CD4-positive, alpha-beta T cell treated with Interleukin-4 for 4 hours (primary cell): ENCODE measurements around the gene NOPCHAP1.

Source experiments
- DNase-seq: peaks from one replicate; pipeline ENCODE4 v3.0.0-alpha.2; 2020

Gene NOPCHAP1

DNA sequence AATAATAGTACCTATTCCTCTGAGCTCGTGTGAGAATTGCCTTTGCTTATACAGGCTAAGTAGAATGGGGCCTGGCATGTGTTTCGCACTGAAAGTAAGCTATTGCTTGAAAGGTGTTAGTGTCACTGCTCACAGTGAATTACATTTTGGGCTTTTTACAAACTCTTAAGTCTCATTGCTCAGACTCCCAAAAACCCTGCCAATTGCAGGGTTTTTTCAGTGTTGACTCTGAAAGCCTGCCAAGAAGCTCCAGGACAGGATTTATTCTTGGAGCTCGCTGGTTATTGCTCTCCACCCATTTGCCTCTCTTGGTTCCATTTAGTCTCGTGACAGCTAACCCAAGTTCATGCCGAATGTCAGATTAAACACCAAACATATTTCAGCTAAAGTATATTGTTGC lies 39.8 kb downstream of the NOPCHAP1 start:
- no peak for DNase-seq

DNA sequence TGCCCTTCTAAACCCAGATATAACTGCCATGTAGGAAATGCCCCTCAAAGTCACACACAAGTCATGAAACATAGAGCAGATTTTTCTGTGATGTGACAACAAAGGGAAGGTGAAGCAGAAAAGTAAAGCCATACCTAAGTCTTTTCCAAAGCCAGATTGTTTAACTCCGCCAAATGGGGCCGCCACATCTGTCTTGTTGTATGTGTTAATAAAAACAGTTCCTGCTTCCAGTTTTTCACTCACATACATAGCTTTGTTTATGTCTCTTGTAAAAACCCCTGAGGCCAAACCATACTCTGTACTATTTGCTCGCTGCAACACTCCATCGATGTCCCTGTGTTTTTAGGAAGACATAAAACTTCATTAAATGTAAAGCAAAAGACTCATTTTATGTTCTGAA lies 40.3 kb downstream of the NOPCHAP1 start:
- no peak for DNase-seq

DNA sequence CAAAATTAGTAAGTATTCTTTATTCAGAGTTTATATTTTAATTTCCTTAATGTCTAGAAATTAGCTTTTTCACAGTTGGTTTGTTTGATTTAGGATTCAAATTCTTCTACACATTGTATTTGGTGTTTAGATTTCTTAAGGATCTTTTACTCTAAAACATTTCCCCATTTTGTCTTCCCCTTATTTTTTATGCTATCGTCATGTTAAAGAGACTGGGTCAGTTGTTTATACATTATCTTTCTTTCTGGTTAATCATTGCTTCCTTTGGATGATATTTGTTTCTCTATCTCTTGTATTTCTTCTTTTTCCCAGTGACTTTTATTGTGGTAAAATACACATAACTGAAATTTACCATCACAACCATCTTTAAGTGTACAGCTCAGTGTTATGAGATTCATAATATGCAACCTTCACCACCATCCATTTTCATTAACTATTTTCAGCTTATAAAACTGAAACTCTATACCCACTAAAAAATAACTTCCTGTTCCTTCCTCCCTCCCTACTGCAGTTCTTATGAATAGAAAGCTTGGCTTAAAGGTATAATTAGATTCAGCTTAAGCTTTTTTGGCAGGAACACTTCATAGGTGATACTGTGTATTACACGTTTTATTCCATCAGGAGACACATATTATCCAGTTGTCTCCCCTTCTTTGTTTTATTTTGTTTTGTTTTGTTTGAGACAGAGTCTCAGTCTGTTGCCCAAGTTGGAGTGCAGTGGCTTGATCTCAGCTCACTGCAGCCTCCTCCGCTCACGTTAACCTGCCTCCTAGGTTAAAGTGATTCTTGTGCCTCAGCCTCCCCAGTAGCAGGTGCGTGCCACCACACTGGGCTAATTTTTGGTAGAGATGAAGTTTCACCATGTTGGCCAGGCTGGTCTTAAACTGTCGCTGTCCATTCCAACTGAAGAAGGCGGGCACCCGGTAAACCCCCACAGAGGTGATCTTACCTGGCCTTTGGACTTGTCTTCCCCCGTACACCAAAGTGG lies 45.0 kb downstream of the NOPCHAP1 start:
- DNase-seq = no peak

DNA sequence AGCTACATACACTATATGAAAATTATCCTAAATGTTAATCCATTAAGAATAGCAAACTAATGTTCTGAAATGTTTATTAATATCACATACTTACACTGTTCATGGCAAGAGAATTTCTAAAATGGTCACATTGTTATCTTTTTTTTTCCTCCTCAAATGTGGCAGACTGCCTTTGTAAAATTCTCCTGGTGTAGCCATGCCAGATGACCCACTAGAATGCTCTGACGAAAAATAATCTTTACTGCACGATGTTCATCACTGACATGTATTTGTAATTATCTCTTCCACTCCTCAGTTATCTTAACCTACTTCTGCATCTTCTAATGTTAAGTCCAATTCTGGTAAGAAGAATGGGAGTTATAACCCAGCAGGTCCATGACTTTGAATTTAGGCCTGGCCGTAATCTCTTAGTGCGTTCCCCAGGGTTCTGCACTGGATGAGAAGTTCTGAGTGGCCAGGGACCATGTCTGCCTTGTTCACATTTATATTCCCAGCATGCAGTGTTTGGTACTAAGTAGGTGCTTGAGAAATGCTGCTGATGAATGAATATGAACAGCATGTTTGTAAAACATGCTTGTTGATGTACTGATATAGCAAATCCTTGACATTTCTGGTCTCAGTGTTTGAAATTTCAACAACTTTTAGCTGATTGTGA lies 46.7 kb downstream of the NOPCHAP1 start:
- DNase-seq = no peak

DNA sequence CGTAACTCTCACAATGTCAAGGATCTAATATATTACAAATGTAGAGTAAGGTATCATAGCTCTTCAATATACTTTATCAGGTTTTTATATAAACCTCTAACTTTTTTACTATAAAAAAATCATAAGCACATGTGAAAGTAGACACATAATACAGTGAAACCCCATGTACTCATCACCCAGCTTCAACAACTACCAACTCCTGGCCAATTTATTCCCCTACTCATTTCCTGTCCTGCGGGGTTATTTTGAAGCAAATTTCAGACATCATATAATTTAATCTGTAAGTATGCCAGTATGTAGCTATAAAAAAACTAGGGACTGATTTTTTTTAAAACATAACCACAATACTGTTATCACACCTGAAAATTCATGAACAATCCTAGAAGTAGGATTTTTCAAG lies 47.7 kb downstream of the NOPCHAP1 start:
- no peak for DNase-seq
